OCI-LY7 (cell line): ENCODE results near the gene RNF8. TPM values are rescaled to one million over a fixed set of nuclear protein-coding genes. Genes with fewer than 3 reads are reported as not detected.

Experiments
- BruUV-seq: library from RNA; stranded (reverse); fragments of 400-500 nt; replicated peaks from 2 replicates; lab custom pipeline; 2021; lab: Mats Ljungman, UMichigan
- CTCF ChIA-PET: fragments of 300-600 bp; sonication (Branson Sonifier 250); formaldehyde crosslinking; loops from one replicate; lab custom pipeline; 2022; ENCODE audit warnings: antibody characterized with exemption; ENCODE audit not compliant: unreplicated experiment; lab: Charles Lee
- POLR2A ChIA-PET: fragments of 300-600 bp; sonication (Branson Sonifier 250); formaldehyde crosslinking; loops from one replicate; lab custom pipeline; 2022; ENCODE audit warnings: antibody characterized with exemption; lab: Charles Lee
- DNase-seq: peaks from one replicate; pipeline ENCODE4 v3.0.0-alpha.2; 2015; ENCODE audit warnings: low spot score
- H2AFZ ChIP-seq: fragments of 200-600 bp; sonication (generic), shearing (Covaris generic); 2 replicates; pipeline ENCODE4 v1.6.1; 2014; ENCODE audit warnings: mild to moderate bottlenecking, antibody characterized with exemption, low read length, moderate library complexity
- H3K27ac ChIP-seq: fragments of 200-600 bp; sonication (generic); 2 replicates; pipeline ENCODE4 v1.5.1; 2014; ENCODE audit warnings: mixed run types, low read depth, mild to moderate bottlenecking, moderate library complexity, low read length, inconsistent platforms; ENCODE audit not compliant: poor library complexity, severe bottlenecking
- H3K36me3 ChIP-seq: fragments of 200-600 bp; sonication (generic); 2 replicates; pipeline ENCODE4 v1.6.1; 2014; ENCODE audit warnings: mild to moderate bottlenecking, antibody characterized with exemption, low read length, moderate library complexity, mixed read lengths; ENCODE audit not compliant: insufficient read depth
- H3K4me1 ChIP-seq: fragments of 200-600 bp; sonication (generic); 2 replicates; pipeline ENCODE4 v1.5.1; 2014; ENCODE audit warnings: mild to moderate bottlenecking, low read length; ENCODE audit not compliant: insufficient read depth, poor library complexity, severe bottlenecking
- H3K4me2 ChIP-seq: fragments of 200-600 bp; sonication (generic); 2 replicates; pipeline ENCODE4 v1.6.1; 2014; ENCODE audit warnings: mild to moderate bottlenecking, low read length
- H3K4me3 ChIP-seq: fragments of 200-600 bp; sonication (generic); 2 replicates; pipeline ENCODE4 v1.5.1; 2014; ENCODE audit warnings: mild to moderate bottlenecking, low read depth, low read length; ENCODE audit not compliant: poor library complexity, severe bottlenecking
- H3K79me2 ChIP-seq: fragments of 200-600 bp; sonication (generic); 2 replicates; pipeline ENCODE4 v1.6.1; 2016; ENCODE audit warnings: low read depth, mild to moderate bottlenecking, low read length, moderate library complexity, mixed read lengths; ENCODE audit not compliant: insufficient read depth
- H3K9me2 ChIP-seq: fragments of 200-600 bp; sonication (generic); 2 replicates; pipeline ENCODE4 v1.6.1; 2016; ENCODE audit warnings: mild to moderate bottlenecking, low read length, mixed read lengths; ENCODE audit not compliant: insufficient read depth
- H3K9me3 ChIP-seq: fragments of 200-600 bp; sonication (generic); 2 replicates; pipeline ENCODE4 v1.6.1; 2014; ENCODE audit warnings: mild to moderate bottlenecking, mixed run types, low read length, mixed read lengths
- H4K20me1 ChIP-seq: fragments of 200-600 bp; sonication (generic); 2 replicates; pipeline ENCODE4 v1.6.1; 2014; ENCODE audit warnings: mild to moderate bottlenecking, antibody characterized with exemption, low read length, moderate library complexity, mixed read lengths; ENCODE audit not compliant: insufficient read depth
- CTCF ChIP-seq: fragments of 200-600 bp; sonication (generic); conservative IDR thresholded peaks from 2 replicates; pipeline ENCODE4 v1.5.1; 2014; ENCODE audit warnings: mild to moderate bottlenecking, antibody characterized with exemption, low read length, moderate library complexity, mixed read lengths
- EZH2phosphoT487 ChIP-seq: fragments of 200-600 bp; sonication (generic); IDR thresholded peaks from 2 replicates; pipeline ENCODE4 v1.6.1; 2018; ENCODE audit warnings: low read depth, borderline replicate concordance, mild to moderate bottlenecking, mixed run types, antibody characterized with exemption, low read length, moderate library complexity, mixed read lengths
- intact Hi-C: fragments of 100-400 bp; cut with micrococcal nuclease; formaldehyde crosslinking; loops from one replicate; pipeline ENCODE4 v1.10.0; 2022; ENCODE audit not compliant: unreplicated experiment
- total RNA-seq, 2 experiments: library from RNA; depleted of rRNA in 1 of 2; stranded (reverse); fragments of >200 nt in 1 of 2; shearing (Covaris generic) in 1 of 2; gene quantifications; 2 replicates each; pipeline ENCODE4 v1.2.3, GENCODE V29; 2014 to 2022

RNF8 gene
- total RNA-seq, 2 experiments from 2014 or later, result 19.7 to 21.8 TPM

GRCh38 chr6:37432916-37433656 lies 79.3 kb downstream of the RNF8 start, which contains the start of gene CMTR1:
TSS of gene CMTR1 (plus strand) at chr6:37433221. CDS start at chr6:37435630, 2,409 bp downstream.
- no peaks in the 10 kb centered on the region for H3K9me3 ChIP-seq
- BruUV-seq, result no TSS peak
- POLR2A ChIA-PET, result interaction anchor here (0.6 to 2.2 kb wide), 6 partner anchors 9 to 394 kb away, joined by 3 to 7 read pairs (median 3); partner anchors contain the start of gene CCDC167

DNA sequence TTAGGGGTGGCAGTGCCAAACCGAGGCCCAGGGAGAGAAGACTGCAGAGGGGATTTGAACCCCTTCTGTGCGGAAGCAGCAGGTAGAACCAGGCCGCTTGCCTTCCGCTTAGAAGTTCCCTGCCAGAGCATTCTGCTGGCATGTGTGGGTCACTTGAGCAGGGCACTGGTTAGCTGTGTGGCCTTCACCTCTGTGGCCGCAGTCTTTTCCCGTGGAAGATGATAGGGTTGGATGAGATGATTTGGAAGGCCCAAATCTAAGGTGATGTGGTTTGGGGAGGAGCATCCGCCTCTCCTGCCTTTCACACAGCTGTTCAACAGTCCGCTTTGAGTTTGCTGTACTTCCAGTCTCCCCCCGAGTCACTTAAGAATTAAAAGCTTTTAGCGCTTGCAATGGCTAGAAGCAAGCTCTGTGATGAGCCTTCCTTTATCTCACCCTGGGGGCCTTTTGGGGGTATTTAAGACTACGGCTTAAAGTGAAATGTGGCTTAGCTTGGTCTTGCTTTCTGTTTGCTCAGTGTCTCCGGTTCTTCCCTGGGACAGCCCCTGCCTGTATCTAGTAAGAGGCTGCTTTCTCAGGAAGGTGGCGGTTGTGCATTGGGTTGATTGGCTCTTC lies 80.0 kb downstream of the RNF8 start:
- ChIA-PET CTCF (interaction anchor here (0.7 kb wide), 1 partner anchor 34 kb away, joined by 4 read pairs; no protein-coding TSS in a partner anchor), POLR2A (interaction anchor here (0.6 to 2.2 kb wide), 8 partner anchors 8 to 393 kb away, joined by 3 to 7 read pairs (median 3); partner anchors contain the start of gene CCDC167)
- peak overlapping the region; percentile 93 for H3K4me2 ChIP-seq
- H3K27ac ChIP-seq, result peak overlapping the region; percentile 69
- peaks cover 22% of the 10 kb centered on the region; the same call in 1 of the 2 replicates for H3K79me2 ChIP-seq
- peak overlapping the region; percentile 95 for H3K4me3 ChIP-seq
- DNase-seq, result peak; percentile 53
- peaks cover 27% of the 10 kb centered on the region for H3K4me1 ChIP-seq
- no peaks in the 10 kb centered on the region for H3K9me3 ChIP-seq
- H2AFZ ChIP-seq, result peak overlapping the region; percentile 97
- H3K36me3 ChIP-seq, result peaks cover 33% of the 10 kb centered on the region
- BruUV-seq, result TSS peak; percentile 67
- intact Hi-C loops, result loop anchor here (5.0 kb wide), 1 partner anchor 134 kb away; no protein-coding TSS in a partner anchor
- H4K20me1 ChIP-seq, result no peaks in the 10 kb centered on the region
- no peak for TF ChIP-seq CTCF
- no peak for TF ChIP-seq EZH2phosphoT487
- no peaks in the 10 kb centered on the region for H3K9me2 ChIP-seq

More at GRCh38 chr6:37432916-37433656, 79.3 kb downstream of the RNF8 start, which contains the start of gene CMTR1:
- H3K36me3 ChIP-seq, result peaks cover 27% of the 10 kb centered on the region
- peaks cover 22% of the 10 kb centered on the region; the same call in 1 of the 2 replicates for H3K79me2 ChIP-seq
- H3K9me2 ChIP-seq, result no peaks in the 10 kb centered on the region
- no peaks in the 10 kb centered on the region for H4K20me1 ChIP-seq
- peak within 1 kb of the TSS; percentile 93 for H3K4me2 ChIP-seq
- H3K4me3 ChIP-seq, result peak within 1 kb of the TSS; percentile 95
- peak within 1 kb of the TSS; percentile 69 for H3K27ac ChIP-seq
- peaks cover 27% of the 10 kb centered on the region for H3K4me1 ChIP-seq
- CTCF ChIA-PET, result interaction anchor here (0.7 kb wide), 1 partner anchor 34 kb away, joined by 4 read pairs; no protein-coding TSS in a partner anchor
- intact Hi-C loops, result loop anchor here (5.0 kb wide), 1 partner anchor 134 kb away; no protein-coding TSS in a partner anchor
- TF ChIP-seq EZH2phosphoT487, result no peak
- TF ChIP-seq CTCF, result no peak
- peak within 1 kb of the TSS; percentile 97 for H2AFZ ChIP-seq
- DNase-seq, result peak; percentile 94
